Ovary (tissue), 9 donors: ENCODE data around the gene SNX32. TPM values are rescaled to one million over a fixed set of nuclear protein-coding genes. Genes with fewer than 3 reads are reported as not detected.

Source experiments
- DNase-seq, 5 donors: peaks; one replicate each; pipeline ENCODE4 v3.0.0-alpha.2; 2019 to 2020
- H3K27ac ChIP-seq, 2 donors: fragments of 200-600 bp; one replicate each; pipeline versions ENCODE4 v1.5.1 to v1.8.0; 2019 to 2022
- H3K27me3 ChIP-seq: fragments of 200-600 bp; one replicate; pipeline ENCODE4 v1.8.0; 2022
- H3K36me3 ChIP-seq: fragments of 200-600 bp; sonication (generic); one replicate; pipeline ENCODE4 v1.5.1; 2019
- H3K4me1 ChIP-seq: one replicate; pipeline ENCODE4 v1.8.1; 2013; ENCODE audit warnings: mild to moderate bottlenecking, moderate library complexity; ENCODE audit not compliant: insufficient read depth
- H3K4me3 ChIP-seq: fragments of 200-600 bp; sonication (generic); one replicate; pipeline ENCODE4 v1.5.1; 2017
- H3K9me3 ChIP-seq, 2 donors: fragments of 200-600 bp in 1 of 2; sonication (generic) in 1 of 2; one replicate each; pipeline versions ENCODE4 v1.5.1 to v1.8.1; 2013 to 2019; ENCODE audit warnings: mild to moderate bottlenecking in 1 of 2, moderate library complexity in 1 of 2
- EP300 ChIP-seq: sonication (generic); formaldehyde crosslinking; IDR thresholded peaks from one replicate; pipeline ENCODE4 v1.6.1; 2017; ENCODE audit warnings: antibody characterized with exemption
- POLR2A ChIP-seq: fragments of 450-650 bp; IDR thresholded peaks from one replicate; pipeline ENCODE4 v1.6.1; 2017; ENCODE audit warnings: antibody characterized with exemption, mild to moderate bottlenecking, moderate library complexity
- WGBS, 3 donors: extraction: QIAGEN DNeasy Blood & Tissue Kit in 1 of 3; methylation state at CpG; one replicate each; pipeline versions ENCODE4 v1.1.5 to v1.1.7; 2013 to 2017; 5-methylcytosine and 5-hydroxymethylcytosine counted together
- intact Hi-C, 4 donors: fragments of 100-400 bp; cut with DNase I; formaldehyde crosslinking; loops; one replicate each; pipeline versions ENCODE4 v1.11.0 to v1.15.1; 2022 to 2023
- polyA plus RNA-seq, 2 donors: library from polyadenylated mRNA; stranded (reverse); fragments of 200-250 nt in 1 of 2; fragments of 350-450 nt in 1 of 2; fragmentation: Illumina TruSeq in 1 of 2; extraction: RNeasy Lipid Tissue Mini Kit (QIAGEN cat#74804) in 1 of 2; gene quantifications; one replicate each; pipeline ENCODE4 v1.2.3, GENCODE V29; 2013 to 2014
- total RNA-seq, 7 donors: library from RNA; depleted of rRNA in 2 of 7; stranded (reverse); fragments of >200 nt in 2 of 7; fragmentation: NEBNext Ultra II Directional in 3 of 7; extraction: Animal tissue kit (Norgen Biotek cat#: 25700) in 3 of 7; gene quantifications; one replicate each; pipeline versions ENCODE4 v1.1.0 to v1.2.4, GENCODE V29; 2016 to 2023
- TF ChIP-seq, protein P1 (sequence below), 3 donors: fragments of 450-650 bp in 2 of 3; fragments of 200-600 bp in 1 of 3; IDR thresholded peaks; one replicate each; pipeline versions ENCODE4 v1.5.1 to v1.8.0; 2016 to 2022; ENCODE audit warnings: antibody characterized with exemption in 3 of 3, mild to moderate bottlenecking in 1 of 3
- donor health status: DM: no; HTN: no; CAD: no; lungs with moderate emphysema.
- donor health status: DM: no; HTN: no; CAD: no.
- donor health status: Bipolar disorder and iron deficiency.
- donor health status: DM: yes; HTN: yes; CAD: no.
- donor health status: DM: no; HTN: no; CAD: no.
- donor health status: DM: yes; HTN: yes; CAD: no.

SNX32 gene
- total and polyA plus RNA-seq, 9 donors, result 0.40 to 3.0 (median 1.3) TPM; not detected in 1

DNA sequence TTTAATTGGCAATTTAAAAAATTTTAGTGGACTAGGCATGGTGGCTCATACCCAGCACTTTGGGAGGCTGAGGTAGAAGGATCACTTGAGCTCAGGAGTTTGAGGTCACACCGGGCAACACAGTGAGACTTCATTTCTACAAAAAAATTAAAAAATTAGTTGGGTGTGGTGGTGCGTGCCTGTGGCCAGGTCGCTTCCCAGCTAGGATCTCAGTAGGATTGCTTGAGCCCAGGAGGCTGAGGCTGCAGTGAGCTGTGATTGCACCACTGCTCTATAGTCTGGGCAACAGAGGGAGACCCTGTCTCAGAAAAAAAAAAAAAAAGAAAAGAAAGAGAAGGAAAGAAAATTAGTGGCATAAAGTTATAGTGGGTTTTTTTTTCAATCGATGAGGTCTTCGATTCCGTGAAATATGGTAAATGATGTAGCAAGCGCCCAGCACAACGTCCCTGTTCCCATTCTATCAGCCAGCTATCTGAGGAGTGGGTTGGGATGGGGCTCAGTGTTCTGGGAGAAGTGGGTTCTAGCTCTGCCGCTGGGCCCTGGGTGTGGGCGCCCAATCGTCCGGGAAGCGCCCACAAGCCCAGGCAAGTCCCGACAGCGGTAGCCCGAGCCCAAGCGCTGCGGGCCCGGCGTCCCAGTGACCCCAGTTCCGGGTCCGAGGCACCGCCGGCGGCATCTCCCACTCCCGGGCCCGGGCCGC lies 65.0 kb downstream of the SNX32 start:
- no peak for DNase-seq
- Histone ChIP-seq H3K36me3 (no peaks in the 10 kb centered on the region), H3K27me3 (peaks cover 4% of the 10 kb centered on the region), H3K4me3 (peak overlapping the region; percentile 31), H3K9me3 (no peaks in the 10 kb centered on the region), H3K4me1 (peaks cover 2% of the 10 kb centered on the region), H3K27ac (no peak overlapping the region)
- TF ChIP-seq, protein P1, sequence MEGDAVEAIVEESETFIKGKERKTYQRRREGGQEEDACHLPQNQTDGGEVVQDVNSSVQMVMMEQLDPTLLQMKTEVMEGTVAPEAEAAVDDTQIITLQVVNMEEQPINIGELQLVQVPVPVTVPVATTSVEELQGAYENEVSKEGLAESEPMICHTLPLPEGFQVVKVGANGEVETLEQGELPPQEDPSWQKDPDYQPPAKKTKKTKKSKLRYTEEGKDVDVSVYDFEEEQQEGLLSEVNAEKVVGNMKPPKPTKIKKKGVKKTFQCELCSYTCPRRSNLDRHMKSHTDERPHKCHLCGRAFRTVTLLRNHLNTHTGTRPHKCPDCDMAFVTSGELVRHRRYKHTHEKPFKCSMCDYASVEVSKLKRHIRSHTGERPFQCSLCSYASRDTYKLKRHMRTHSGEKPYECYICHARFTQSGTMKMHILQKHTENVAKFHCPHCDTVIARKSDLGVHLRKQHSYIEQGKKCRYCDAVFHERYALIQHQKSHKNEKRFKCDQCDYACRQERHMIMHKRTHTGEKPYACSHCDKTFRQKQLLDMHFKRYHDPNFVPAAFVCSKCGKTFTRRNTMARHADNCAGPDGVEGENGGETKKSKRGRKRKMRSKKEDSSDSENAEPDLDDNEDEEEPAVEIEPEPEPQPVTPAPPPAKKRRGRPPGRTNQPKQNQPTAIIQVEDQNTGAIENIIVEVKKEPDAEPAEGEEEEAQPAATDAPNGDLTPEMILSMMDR (IDR thresholded peaks at IDR 0.05), result no peak
- no peak for TF ChIP-seq EP300
- no peak for TF ChIP-seq POLR2A
- WGBS, 3 donors, result 21 to 26% (median 25%) methylated on average over 26 to 28 of the region's 28 CpGs
- intact Hi-C loops, result no loop called here

DNA sequence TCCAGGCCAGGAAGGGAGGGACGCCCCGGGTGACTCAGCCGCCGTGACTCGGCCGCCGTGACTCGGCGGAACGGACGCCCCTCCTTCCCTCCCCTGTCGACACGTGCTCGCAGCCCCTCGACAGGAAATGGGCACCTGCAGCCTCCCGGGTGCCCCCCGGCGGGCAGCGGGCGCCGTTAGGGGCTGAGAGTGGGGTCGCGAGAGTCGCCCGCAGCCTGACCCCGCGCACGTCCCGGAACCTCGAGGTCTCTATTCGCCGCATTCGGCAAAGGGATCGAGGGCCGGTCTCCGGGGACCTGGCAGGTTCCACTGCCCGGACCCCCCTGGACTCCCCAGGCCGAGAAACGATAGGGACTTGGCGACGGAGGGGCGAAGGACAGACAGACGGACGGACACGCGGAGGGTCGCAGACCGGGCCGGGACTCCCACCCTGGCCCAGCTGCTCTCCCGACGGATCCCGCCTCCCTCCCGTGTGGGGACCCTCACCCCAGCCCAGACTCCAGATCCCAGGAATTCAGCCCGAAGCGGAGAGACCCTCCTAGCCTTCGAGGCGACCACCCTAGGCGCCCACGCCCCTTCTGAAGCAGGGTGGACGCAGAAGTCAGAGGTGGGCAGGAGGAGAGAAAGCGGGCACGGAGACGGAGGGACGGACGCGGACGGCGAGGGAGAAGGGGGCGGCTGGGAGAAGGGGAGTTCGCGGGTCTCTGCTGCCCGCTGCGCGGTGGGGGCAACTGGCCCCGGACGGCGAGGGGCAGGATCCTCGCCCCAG lies 65.8 kb downstream of the SNX32 start:
- H3K27ac ChIP-seq, result no peak overlapping the region
- peak in 3 of 5 donors; percentile 26 to 64 (median 60) for DNase-seq
- H3K27me3 ChIP-seq, result peaks cover 4% of the 10 kb centered on the region
- TF ChIP-seq EP300, result no peak
- no peak for TF ChIP-seq POLR2A
- TF ChIP-seq, protein P1 (IDR thresholded peaks at IDR 0.05), result no peak
- peaks cover 2% of the 10 kb centered on the region for H3K4me1 ChIP-seq
- intact Hi-C loops, result no loop called here
- no peaks in the 10 kb centered on the region for H3K36me3 ChIP-seq
- no peaks in the 10 kb centered on the region for H3K9me3 ChIP-seq
- whole genome bisulfite sequencing, 3 donors, result 1 to 3% (median 1%) methylated on average over 64 to 77 of the region's 78 CpGs
- H3K4me3 ChIP-seq, result peak overlapping the region; percentile 31

DNA sequence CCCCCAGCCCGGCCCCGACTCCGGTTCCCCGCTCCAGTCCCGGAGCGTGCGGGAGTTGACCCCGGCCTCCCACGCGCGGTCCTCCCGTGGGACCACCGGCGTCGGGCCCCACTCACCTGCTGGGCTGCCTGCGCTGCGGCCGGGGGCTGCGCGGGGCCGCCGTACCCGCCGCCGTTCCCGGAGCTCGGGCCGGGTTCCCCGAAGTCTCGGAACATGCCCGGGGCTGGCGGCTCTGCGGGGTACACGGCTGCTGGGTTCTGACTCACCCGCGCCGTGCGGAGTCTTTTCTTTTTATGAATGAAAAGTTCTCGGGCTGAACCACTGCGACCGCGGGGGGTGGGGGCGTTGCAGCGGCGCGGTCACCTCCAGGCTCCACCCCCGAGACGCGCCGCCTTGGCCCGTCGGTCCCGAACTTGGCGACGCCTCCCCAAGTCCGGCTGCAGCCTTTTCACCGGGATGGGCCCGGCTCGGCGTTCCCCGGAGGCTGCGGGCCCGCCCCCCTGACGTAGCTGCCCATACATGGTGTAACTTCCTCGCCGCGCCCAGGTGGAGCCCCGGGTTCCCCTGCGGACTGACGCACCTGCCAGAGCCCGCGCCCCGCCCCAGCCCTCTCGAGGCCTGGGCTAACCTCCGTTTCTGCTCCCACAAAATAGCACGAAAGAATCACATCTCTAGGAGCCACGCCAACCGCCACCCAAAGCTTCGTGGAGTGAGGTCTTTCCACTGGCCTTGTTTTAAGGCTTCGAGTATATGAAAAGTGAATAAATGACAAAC lies 66.5 kb downstream of the SNX32 start, which contains the start of gene FOSL1:
Gene FOSL1, minus strand, starts transcription at position 264 of the 774 bp plus-strand sequence. Its CDS starts 49 bp downstream, at position 215.
- intact Hi-C loops, result no loop called here
- Histone ChIP-seq H3K27me3 (peaks cover 4% of the 10 kb centered on the region), H3K36me3 (no peaks in the 10 kb centered on the region), H3K27ac (no peak within 1 kb of the TSS), H3K9me3 (no peaks in the 10 kb centered on the region), H3K4me3 (peak within 1 kb of the TSS; percentile 31), H3K4me1 (peaks cover 2% of the 10 kb centered on the region)
- DNase-seq, result peak; percentile 65 to 80 (median 73)
- 1 to 3% (median 3%) methylated on average over 48 to 80 of the region's 80 CpGs for WGBS, 3 donors
- TF ChIP-seq POLR2A (no peak), EP300 (no peak)
- TF ChIP-seq, protein P1 (IDR thresholded peaks at IDR 0.05), result no peak

DNA sequence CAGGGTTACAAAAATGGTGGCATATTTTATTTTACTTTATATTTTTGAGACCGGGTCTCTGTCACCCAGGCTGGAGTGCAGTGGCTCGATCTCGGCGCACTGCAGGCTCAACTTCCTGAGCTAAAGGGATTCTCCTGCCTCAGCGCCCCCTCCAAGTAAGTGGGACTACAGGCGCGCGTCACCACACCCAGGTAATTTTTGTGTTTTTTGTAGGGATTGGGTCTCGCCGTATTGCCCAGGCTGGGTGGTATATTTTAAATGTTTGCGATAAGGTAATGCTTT lies 67.1 kb downstream of the SNX32 start:
- intact Hi-C loops, result no loop called here
- Histone ChIP-seq H3K27me3 (peaks cover 4% of the 10 kb centered on the region), H3K27ac (no peak overlapping the region), H3K9me3 (no peaks in the 10 kb centered on the region), H3K4me3 (no peak overlapping the region), H3K36me3 (no peaks in the 10 kb centered on the region), H3K4me1 (peaks cover 2% of the 10 kb centered on the region)
- DNase-seq, result no peak
- no peak for TF ChIP-seq EP300
- no peak for TF ChIP-seq POLR2A
- TF ChIP-seq, protein P1 (IDR thresholded peaks at IDR 0.05), result no peak
- 62 to 66% (median 64%) methylated on average over 11 of the region's 11 CpGs for WGBS, 3 donors
